Smooth muscle cell (in vitro differentiated cells): Measurements from ENCODE around the gene ATOH8. TPM values are rescaled to one million over a fixed set of nuclear protein-coding genes. Genes with fewer than 3 reads are reported as not detected.

Source experiments
- DNase-seq: peaks from one replicate; lab custom pipeline; 2025; ENCODE audit not compliant: unreplicated experiment; lab: John Stamatoyannopoulos, UW
- H2AFZ ChIP-seq: fragments of 200-600 bp; sonication (generic); 2 replicates; pipeline ENCODE4 v1.6.0; 2016; ENCODE audit warnings: antibody characterized with exemption, low read depth, mild to moderate bottlenecking
- H3F3A ChIP-seq: fragments of 200-600 bp; sonication (generic); 2 replicates; pipeline ENCODE4 v1.6.0; 2017; ENCODE audit warnings: antibody characterized with exemption, low read depth
- H3K27ac ChIP-seq: fragments of 200-600 bp; sonication (generic); 2 replicates; pipeline ENCODE4 v1.5.1; 2016; ENCODE audit warnings: low read depth, mild to moderate bottlenecking
- H3K27me3 ChIP-seq: fragments of 200-600 bp; sonication (generic); 2 replicates; pipeline ENCODE4 v1.6.1; 2016; ENCODE audit warnings: low read depth, mild to moderate bottlenecking
- H3K36me3 ChIP-seq: fragments of 200-600 bp; sonication (generic); 2 replicates; pipeline ENCODE4 v1.5.1; 2016; ENCODE audit warnings: low read depth
- H3K4me1 ChIP-seq: fragments of 200-600 bp; sonication (generic); 2 replicates; pipeline ENCODE4 v1.5.1; 2016; ENCODE audit warnings: low read depth
- H3K4me2 ChIP-seq: fragments of 200-600 bp; sonication (generic); 2 replicates; pipeline ENCODE4 v1.6.0; 2016; ENCODE audit warnings: mild to moderate bottlenecking
- H3K4me3 ChIP-seq: fragments of 200-600 bp; sonication (generic); 2 replicates; pipeline ENCODE4 v1.5.1; 2016; ENCODE audit warnings: mild to moderate bottlenecking
- H3K79me2 ChIP-seq: fragments of 200-600 bp; sonication (generic); 2 replicates; pipeline ENCODE4 v1.6.0; 2016; ENCODE audit warnings: low read depth, mild to moderate bottlenecking
- H3K9ac ChIP-seq: fragments of 200-600 bp; sonication (generic); 2 replicates; pipeline ENCODE4 v1.6.0; 2016; ENCODE audit warnings: low read depth
- H3K9me3 ChIP-seq: fragments of 200-600 bp; sonication (generic); replicated peaks from 2 replicates; pipeline ENCODE4 v1.5.1; 2016; ENCODE audit warnings: low read depth
- H4K20me1 ChIP-seq: fragments of 200-600 bp; sonication (generic); 2 replicates; pipeline ENCODE4 v1.6.0; 2016; ENCODE audit warnings: low read depth
- CTCF ChIP-seq: fragments of 200-600 bp; sonication (generic); IDR thresholded peaks from 2 replicates; pipeline ENCODE4 v1.5.1; 2017; ENCODE audit warnings: borderline replicate concordance, mild to moderate bottlenecking, antibody characterized with exemption; ENCODE audit not compliant: insufficient read depth, poor library complexity, severe bottlenecking
- WGBS: methylation state at CpG from one replicate; pipeline ENCODE4 v1.1.7; 2016; ENCODE audit warnings: low lambda C conversion rate; 5-methylcytosine and 5-hydroxymethylcytosine counted together
- polyA plus RNA-seq: library from polyadenylated mRNA; unstranded; fragments of >200 nt; fragmentation: Nextera tagmentation; extraction: Ambion mirVana; gene quantifications from 2 replicates; pipeline ENCODE4 v1.2.1, GENCODE V29; 2016
- total RNA-seq: library from RNA; depleted of rRNA; stranded (reverse); fragments of >200 nt; gene quantifications from 2 replicates; pipeline ENCODE4 v1.2.3, GENCODE V29; 2014

Gene ATOH8
- total and polyA plus RNA-seq, 2 experiments from 2014 or later: 5.2 to 6.5 TPM

GRCh38 chr2:85777441-85777861, 23.7 kb downstream of the ATOH8 start:
- TF ChIP-seq CTCF: no peak
- no peak for DNase-seq
- no peaks in the 10 kb centered on the region for H3K27me3 ChIP-seq
- H3K27ac ChIP-seq: no peak overlapping the region
- WGBS: 84% methylated on average over 8 of the region's 8 CpGs
- H3K79me2 ChIP-seq: no peaks in the 10 kb centered on the region
- no peak overlapping the region for H3K9ac ChIP-seq
- H3K4me3 ChIP-seq: no peak overlapping the region
- no peaks in the 10 kb centered on the region for H4K20me1 ChIP-seq
- peaks cover 18% of the 10 kb centered on the region for H3K4me1 ChIP-seq
- H3K4me2 ChIP-seq: no peak overlapping the region
- H3K9me3 ChIP-seq: no peaks in the 10 kb centered on the region
- H2AFZ ChIP-seq: no peak overlapping the region
- peaks cover 26% of the 10 kb centered on the region for H3F3A ChIP-seq
- H3K36me3 ChIP-seq: no peaks in the 10 kb centered on the region

GRCh38 chr2:85778646-85779379, 25.0 kb downstream of the ATOH8 start:
- Histone ChIP-seq H3K27me3 (no peaks in the 10 kb centered on the region), H3K79me2 (no peaks in the 10 kb centered on the region), H3K4me1 (peaks cover 5% of the 10 kb centered on the region), H3K27ac (no peak overlapping the region), H3K36me3 (no peaks in the 10 kb centered on the region), H3F3A (peaks cover 17% of the 10 kb centered on the region), H4K20me1 (no peaks in the 10 kb centered on the region), H3K9me3 (no peaks in the 10 kb centered on the region), H3K9ac (no peak overlapping the region), H3K4me2 (no peak overlapping the region), H2AFZ (no peak overlapping the region), H3K4me3 (no peak overlapping the region)
- DNase-seq: no peak
- 94% methylated on average over 16 of the region's 16 CpGs for WGBS
- no peak for TF ChIP-seq CTCF

- no peaks in the 10 kb centered on the region for H4K20me1 ChIP-seq
- H3K27ac ChIP-seq: no peak overlapping the region
- no peaks in the 10 kb centered on the region for H3K36me3 ChIP-seq
- peaks cover 7% of the 10 kb centered on the region for H3F3A ChIP-seq
- 93% methylated on average over 12 of the region's 12 CpGs for WGBS
- no peaks in the 10 kb centered on the region for H3K4me1 ChIP-seq
- H3K27me3 ChIP-seq: no peaks in the 10 kb centered on the region
- no peak overlapping the region for H3K4me3 ChIP-seq
- no peak for TF ChIP-seq CTCF
- H3K4me2 ChIP-seq: no peak overlapping the region
- H3K79me2 ChIP-seq: no peaks in the 10 kb centered on the region
- no peak overlapping the region for H3K9ac ChIP-seq
- DNase-seq: no peak
- no peak overlapping the region for H2AFZ ChIP-seq
- no peaks in the 10 kb centered on the region for H3K9me3 ChIP-seq
Observed at GRCh38 chr2:85779641-85780315, 26.0 kb downstream of the ATOH8 start.
